ENCODE results near the gene PCGF3. TPM values are rescaled to one million over a fixed set of nuclear protein-coding genes. Genes with fewer than 3 reads are reported as not detected.

Gene PCGF3
- total RNA-seq, 1 donor from 2014 or later = 124 TPM

DNA sequence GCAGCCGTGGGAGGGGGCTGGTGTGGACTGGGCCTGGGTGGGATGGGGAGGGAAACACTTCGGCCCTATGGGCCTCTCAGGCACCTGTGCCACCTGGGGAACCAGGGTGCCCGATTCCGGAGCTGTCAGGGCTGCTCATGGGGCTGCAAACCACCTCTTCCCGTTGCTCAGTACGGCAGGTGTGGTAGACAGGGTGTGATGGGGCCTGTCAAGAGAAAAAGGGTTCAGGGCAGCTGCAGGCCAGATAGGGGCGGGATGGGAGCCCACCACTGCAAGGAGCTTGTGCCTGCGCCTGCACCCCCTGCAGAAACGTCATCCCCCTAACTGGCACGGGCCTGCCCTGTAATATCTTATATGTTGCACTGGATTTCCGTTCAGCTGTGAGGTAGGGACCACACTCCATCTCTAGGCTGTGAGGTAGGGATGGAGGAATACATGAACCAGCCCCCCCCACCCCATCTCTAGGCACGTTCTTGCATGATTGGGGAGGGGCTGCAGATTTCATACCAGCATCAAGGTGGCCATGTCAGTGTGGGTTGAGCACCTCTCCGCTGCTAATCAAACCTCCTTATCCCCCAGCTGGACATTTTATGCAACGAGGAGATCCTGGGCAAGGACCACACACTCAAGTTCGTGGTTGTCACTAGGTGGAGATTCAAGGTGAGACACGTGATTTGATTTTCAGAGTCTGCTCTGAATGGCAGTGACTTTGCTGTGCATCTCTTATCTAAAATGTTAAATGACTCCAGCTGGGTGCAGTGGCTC is 59.0 kb downstream of the PCGF3 start:
- Histone ChIP-seq H3K27me3 (no peaks in the 10 kb centered on the region), H3K36me3 (peaks cover 79 to 97% of the 10 kb centered on the region in 2 donors), H3K27ac (no peak overlapping the region), H3K4me3 (no peak overlapping the region), H3K9me3 (peaks cover 79 to 99% of the 10 kb centered on the region in 2 donors), H3K4me1 (no peaks in the 10 kb centered on the region)
- no peak for DNase-seq (ENCODE audit: low spot score in 2 of 2)
- TF ChIP-seq, protein P1, sequence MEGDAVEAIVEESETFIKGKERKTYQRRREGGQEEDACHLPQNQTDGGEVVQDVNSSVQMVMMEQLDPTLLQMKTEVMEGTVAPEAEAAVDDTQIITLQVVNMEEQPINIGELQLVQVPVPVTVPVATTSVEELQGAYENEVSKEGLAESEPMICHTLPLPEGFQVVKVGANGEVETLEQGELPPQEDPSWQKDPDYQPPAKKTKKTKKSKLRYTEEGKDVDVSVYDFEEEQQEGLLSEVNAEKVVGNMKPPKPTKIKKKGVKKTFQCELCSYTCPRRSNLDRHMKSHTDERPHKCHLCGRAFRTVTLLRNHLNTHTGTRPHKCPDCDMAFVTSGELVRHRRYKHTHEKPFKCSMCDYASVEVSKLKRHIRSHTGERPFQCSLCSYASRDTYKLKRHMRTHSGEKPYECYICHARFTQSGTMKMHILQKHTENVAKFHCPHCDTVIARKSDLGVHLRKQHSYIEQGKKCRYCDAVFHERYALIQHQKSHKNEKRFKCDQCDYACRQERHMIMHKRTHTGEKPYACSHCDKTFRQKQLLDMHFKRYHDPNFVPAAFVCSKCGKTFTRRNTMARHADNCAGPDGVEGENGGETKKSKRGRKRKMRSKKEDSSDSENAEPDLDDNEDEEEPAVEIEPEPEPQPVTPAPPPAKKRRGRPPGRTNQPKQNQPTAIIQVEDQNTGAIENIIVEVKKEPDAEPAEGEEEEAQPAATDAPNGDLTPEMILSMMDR (IDR thresholded peaks at IDR 0.05) = no peak
- intact Hi-C loops (cut with DNase I) = no loop called here

DNA sequence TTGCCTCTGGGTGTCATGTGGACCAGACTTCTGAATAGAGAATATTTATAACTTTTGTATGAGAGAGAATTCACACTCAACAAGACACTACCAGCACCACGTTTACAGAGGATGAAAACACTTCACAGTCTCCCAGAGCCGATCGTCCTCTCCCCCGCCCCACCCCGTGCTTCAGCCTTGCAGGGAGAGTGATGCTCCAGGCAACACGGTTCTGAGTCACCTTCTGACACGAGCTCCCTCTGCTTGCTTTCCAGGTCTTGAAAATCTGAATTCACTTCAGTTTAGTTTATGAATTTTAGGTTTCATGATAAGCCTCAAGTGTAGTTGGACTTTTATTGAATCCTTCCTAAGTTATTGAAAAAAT is 60.5 kb downstream of the PCGF3 start:
- H3K4me1 ChIP-seq = no peaks in the 10 kb centered on the region
- H3K9me3 ChIP-seq = peaks cover 74 to 99% of the 10 kb centered on the region in 2 donors
- DNase-seq (ENCODE audit: low spot score in 2 of 2) = no peak
- no peaks in the 10 kb centered on the region for H3K27me3 ChIP-seq
- TF ChIP-seq, protein P1 (IDR thresholded peaks at IDR 0.05) = no peak
- intact Hi-C loops (cut with DNase I) = no loop called here
- H3K4me3 ChIP-seq = no peak overlapping the region
- H3K27ac ChIP-seq = no peak overlapping the region
- H3K36me3 ChIP-seq = peaks cover 82 to 99% of the 10 kb centered on the region in 2 donors

DNA sequence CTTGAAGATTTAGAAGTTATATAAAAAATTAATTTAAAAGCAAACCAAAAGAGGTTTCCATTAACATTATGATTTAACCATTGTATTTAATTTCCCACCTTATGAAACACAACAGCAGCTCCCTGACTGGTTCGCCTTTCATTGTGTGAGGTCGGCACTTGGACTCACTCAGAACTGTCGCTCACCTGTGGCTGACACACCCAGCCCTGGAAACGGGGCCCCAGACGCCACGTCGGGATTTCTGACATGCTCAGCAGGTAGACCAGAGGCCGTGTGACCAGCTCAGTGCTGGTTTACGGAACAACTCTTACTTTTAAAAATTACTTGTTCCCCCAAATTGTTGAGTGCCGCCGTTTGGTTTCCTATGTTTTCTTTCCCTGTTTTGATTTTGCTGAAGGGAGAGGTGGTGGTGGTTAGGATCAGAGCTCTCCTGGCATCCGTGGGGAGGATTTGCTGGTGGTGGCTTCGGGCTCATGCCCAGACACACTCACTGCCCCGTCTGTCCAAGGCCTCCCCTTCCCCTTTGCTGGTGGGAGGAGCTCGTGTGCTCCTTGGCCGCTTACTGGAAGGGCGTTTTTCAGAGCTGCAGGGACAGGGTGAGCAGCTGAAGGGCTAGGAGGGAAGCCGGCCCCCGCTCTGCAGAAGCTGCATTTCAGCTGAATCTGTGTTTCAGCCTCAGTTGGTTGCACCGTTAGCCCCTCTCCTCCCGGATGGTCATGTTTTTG is 61.1 kb downstream of the PCGF3 start:
- Histone ChIP-seq H3K4me3 (no peak overlapping the region), H3K9me3 (peaks cover 71 to 99% of the 10 kb centered on the region in 2 donors), H3K27ac (no peak overlapping the region), H3K27me3 (no peaks in the 10 kb centered on the region), H3K36me3 (peaks cover 76 to 99% of the 10 kb centered on the region in 2 donors), H3K4me1 (no peaks in the 10 kb centered on the region)
- intact Hi-C loops (cut with DNase I) = no loop called here
- TF ChIP-seq, protein P1 (IDR thresholded peaks at IDR 0.05) = no peak
- DNase-seq (ENCODE audit: low spot score in 2 of 2) = no peak

DNA sequence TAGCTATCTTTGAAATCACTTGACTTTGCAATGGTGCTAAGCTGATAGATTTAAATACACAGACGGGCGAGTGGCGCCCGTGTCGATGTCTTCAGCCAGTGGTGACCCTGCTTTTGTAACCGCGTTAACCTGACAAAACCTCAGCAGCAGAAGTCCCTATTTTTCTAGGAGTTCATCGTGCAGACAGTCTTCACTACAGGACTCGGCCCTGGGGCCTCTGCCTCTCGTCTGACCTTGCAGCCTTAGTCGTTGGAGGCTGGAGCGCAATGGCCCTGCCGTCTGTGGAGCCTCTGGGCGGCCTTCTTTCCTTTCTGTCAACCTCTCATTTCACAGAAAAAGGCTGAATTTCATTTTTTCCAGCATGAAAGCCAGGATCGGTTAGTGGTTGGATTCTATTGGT is 62.4 kb downstream of the PCGF3 start:
- Histone ChIP-seq H3K36me3 (peaks cover 71 to 97% of the 10 kb centered on the region in 2 donors), H3K9me3 (peaks cover 62 to 99% of the 10 kb centered on the region in 2 donors), H3K4me1 (no peaks in the 10 kb centered on the region), H3K27me3 (no peaks in the 10 kb centered on the region), H3K4me3 (no peak overlapping the region), H3K27ac (no peak overlapping the region)
- intact Hi-C loops (cut with DNase I) = no loop called here
- no peak for DNase-seq (ENCODE audit: low spot score in 2 of 2)
- TF ChIP-seq, protein P1 (IDR thresholded peaks at IDR 0.05) = no peak

DNA sequence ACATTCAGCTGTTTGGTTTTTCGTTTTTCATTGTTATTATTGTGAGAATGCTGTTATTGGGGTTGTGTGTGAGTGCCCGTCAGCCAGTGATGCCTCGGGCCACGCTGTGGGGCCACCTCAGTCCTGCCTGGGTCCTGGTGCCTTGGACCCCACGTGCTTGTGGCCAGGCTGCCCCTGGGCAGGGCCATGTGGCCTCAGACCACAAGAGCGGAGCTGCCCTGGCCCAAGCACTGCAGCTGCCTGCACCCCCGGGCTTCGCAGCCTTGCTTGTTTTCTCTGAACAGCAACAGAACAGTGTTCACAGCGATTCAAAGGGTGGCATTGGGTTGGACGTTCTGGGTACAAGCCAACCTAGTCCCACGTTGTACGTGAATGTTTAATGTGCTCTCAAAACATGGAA is 63.4 kb downstream of the PCGF3 start:
- no peak for DNase-seq (ENCODE audit: low spot score in 2 of 2)
- H3K27me3 ChIP-seq = no peaks in the 10 kb centered on the region
- TF ChIP-seq, protein P1 (IDR thresholded peaks at IDR 0.05) = no peak
- intact Hi-C loops (cut with DNase I) = no loop called here
- no peak overlapping the region for H3K27ac ChIP-seq
- no peak overlapping the region for H3K4me3 ChIP-seq
- H3K9me3 ChIP-seq = peaks cover 62 to 99% of the 10 kb centered on the region in 2 donors
- no peaks in the 10 kb centered on the region for H3K4me1 ChIP-seq
- H3K36me3 ChIP-seq = peaks cover 71 to 97% of the 10 kb centered on the region in 2 donors

Data from ascending aorta (tissue), 2 donors.